Fibroblast of pulmonary artery (primary cell): Measurements from ENCODE around the gene SIX2.
A peak's percentile ranks its signal among the peaks of the same experiment; 100 is the strongest.

Source experiments
- DNase-seq: peaks from one replicate; pipeline ENCODE4 v3.0.0-alpha.2; 2010; ENCODE audit warnings: low read depth
- H3K4me3 ChIP-seq: replicated peaks from 2 replicates; pipeline ENCODE4 v1.5.1; 2011; ENCODE audit warnings: low read depth, mild to moderate bottlenecking, control low read depth, low read length, moderate library complexity
- TF ChIP-seq, protein P1 (sequence below): IDR thresholded peaks from 2 replicates; pipeline ENCODE4 v1.5.1; 2011; ENCODE audit warnings: mild to moderate bottlenecking, control low read depth, low read length, inconsistent platforms; ENCODE audit errors: missing control alignments

The SIX2 gene

GRCh38 chr2:45033302-45033701 lies 24.1 kb upstream of the SIX2 start:
- TF ChIP-seq, protein P1, sequence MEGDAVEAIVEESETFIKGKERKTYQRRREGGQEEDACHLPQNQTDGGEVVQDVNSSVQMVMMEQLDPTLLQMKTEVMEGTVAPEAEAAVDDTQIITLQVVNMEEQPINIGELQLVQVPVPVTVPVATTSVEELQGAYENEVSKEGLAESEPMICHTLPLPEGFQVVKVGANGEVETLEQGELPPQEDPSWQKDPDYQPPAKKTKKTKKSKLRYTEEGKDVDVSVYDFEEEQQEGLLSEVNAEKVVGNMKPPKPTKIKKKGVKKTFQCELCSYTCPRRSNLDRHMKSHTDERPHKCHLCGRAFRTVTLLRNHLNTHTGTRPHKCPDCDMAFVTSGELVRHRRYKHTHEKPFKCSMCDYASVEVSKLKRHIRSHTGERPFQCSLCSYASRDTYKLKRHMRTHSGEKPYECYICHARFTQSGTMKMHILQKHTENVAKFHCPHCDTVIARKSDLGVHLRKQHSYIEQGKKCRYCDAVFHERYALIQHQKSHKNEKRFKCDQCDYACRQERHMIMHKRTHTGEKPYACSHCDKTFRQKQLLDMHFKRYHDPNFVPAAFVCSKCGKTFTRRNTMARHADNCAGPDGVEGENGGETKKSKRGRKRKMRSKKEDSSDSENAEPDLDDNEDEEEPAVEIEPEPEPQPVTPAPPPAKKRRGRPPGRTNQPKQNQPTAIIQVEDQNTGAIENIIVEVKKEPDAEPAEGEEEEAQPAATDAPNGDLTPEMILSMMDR = no peak
- no peak overlapping the region for H3K4me3 ChIP-seq
- DNase-seq = no peak

DNA sequence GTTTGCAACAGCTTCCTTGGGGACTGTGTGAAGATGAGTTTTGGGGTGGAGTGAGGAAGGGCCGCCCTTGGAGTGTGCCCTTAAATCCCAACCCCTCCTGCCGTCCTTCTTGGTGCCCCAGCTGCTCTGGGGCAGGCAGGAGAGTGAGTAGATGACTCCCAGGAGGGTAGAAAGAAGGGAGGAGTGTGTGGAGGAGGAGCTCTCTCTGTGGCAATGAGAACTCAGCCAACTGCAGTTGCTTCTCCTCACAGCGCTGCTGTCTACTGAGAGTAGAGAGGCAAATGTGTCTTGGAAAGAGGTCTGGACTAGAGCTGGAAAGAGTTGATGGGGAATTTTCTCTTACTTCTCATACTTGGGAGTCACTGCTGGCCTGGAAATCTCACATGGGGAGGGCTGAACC lies 21.8 kb upstream of the SIX2 start:
- TF ChIP-seq, protein P1 = no peak
- H3K4me3 ChIP-seq = no peak overlapping the region
- DNase-seq = no peak

- no peak overlapping the region for H3K4me3 ChIP-seq
- no peak for DNase-seq
- TF ChIP-seq, protein P1 = no peak
These were observed 21.3 kb upstream of the SIX2 start for GRCh38 chr2:45030553-45030952.

DNA sequence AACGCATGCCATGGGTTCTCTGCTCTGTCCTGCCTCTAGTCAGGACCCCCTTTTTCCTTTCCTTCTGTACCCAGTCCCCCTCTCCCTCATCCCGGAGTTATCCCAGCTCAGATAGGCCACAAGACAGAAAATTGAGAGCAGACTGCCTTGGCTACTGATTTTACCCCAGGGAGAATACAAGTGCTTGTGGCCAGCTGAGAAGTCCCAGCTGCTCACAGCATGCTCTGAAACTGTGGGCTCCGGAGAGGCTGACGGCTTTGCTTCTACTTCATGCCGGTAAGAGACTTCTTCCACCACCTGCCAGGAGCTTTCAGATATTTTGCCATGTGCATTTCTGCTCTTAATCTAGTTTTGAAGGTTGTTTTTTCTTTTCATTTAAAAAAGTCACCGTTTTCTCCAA lies 20.0 kb upstream of the SIX2 start:
- TF ChIP-seq, protein P1 = no peak
- peak; percentile 27 for DNase-seq

GRCh38 chr2:45028276-45028675 lies 19.0 kb upstream of the SIX2 start:
- peak; percentile 45 for DNase-seq
- H3K4me3 ChIP-seq = no peak overlapping the region

More for the DNA sequence above, 20.0 kb upstream of the SIX2 start:
- no peak overlapping the region for H3K4me3 ChIP-seq

DNA sequence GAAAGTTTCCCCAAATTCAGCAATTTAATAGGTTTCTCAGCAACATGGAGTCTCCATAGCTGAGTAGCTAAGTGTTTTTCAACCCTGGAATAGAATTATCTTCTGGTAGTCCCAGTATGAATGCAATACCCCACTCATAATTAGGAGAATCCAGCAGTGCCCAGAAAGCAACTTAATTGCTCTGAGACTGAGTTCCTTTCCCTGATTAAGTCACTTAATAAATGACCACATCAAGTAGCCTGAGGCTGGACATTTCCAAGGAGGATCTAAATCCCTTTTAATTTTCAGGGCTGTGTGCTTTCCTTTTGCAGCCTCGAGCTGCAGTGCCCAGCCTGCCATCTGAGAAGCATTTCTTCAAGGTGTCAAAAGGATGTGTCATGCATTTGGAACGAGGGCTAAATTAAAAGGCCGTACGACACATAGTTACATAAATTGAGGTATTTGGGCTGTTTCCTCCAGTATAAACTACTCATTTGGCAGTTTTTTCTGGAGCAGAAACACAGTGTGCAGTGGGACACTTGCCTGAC lies 17.7 kb upstream of the SIX2 start:
- TF ChIP-seq, protein P1 = no peak
- no peak for DNase-seq
- no peak overlapping the region for H3K4me3 ChIP-seq

More at GRCh38 chr2:45028276-45028675, 19.0 kb upstream of the SIX2 start:
- TF ChIP-seq, protein P1 = no peak

- H3K4me3 ChIP-seq = no peak overlapping the region
- peak; percentile 94 for DNase-seq
These were observed 15.5 kb upstream of the SIX2 start for GRCh38 chr2:45024600-45025291.

More at GRCh38 chr2:45024600-45025291, 15.5 kb upstream of the SIX2 start:
- TF ChIP-seq, protein P1 = peak; percentile 14
